HG03558 (cell line): ENCODE results near the gene PSRC1.
"Not testable (repeated sequence)": the region's sequence is repeated elsewhere in the genome, so short reads cannot be mapped to it uniquely, and the experiment has no call there.

Experiments
- ATAC-seq: cut with Tn5 transposase; IDR thresholded peaks from one replicate; pipeline ENCODE4 v1.9.1; 2021; ENCODE audit warnings: moderate number of reproducible peaks; ENCODE audit not compliant: unreplicated experiment; ENCODE audit errors: extremely low read depth

Gene PSRC1

DNA sequence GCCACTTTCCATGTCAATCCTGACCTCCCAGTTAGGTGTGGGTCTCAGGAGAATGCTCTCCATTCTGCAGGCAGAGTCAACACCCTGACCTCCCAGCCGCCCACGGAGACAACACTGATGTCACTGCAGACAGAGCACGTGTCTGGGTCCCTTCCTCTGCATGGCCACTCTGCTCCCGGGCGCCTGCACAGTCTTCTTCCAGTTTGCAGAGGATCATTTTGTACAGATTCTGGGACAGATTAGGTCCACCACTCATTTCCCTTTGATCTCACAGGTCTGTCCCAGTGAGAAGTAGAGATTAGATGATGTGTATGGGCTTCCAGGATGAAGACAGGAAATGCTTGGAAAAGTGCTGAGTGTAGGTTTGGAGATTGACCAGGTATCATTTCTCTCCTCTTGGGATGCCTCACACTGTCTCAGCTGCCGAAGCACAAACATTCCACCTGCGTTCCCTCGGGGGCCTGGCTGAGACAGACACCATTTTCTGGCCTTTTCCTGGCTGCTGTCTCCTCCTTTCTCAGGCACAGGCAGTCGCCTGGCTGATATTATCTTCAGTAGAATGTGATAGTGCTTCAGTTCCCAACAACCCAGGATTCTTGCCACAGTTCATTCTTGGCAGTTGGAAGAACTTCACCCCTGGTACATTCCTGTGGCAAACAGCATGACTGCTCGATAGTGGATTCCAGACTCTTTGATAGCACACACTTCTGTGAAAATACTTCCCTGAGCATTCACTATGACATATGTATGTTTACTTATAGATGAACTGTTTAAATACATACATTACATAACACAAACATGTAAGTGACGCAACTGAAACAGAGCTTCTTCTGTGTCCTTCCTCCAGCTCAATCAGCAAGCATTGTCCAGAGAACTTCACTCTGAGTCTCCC lies 16.0 kb upstream of the PSRC1 start:
- no peak for ATAC-seq

DNA sequence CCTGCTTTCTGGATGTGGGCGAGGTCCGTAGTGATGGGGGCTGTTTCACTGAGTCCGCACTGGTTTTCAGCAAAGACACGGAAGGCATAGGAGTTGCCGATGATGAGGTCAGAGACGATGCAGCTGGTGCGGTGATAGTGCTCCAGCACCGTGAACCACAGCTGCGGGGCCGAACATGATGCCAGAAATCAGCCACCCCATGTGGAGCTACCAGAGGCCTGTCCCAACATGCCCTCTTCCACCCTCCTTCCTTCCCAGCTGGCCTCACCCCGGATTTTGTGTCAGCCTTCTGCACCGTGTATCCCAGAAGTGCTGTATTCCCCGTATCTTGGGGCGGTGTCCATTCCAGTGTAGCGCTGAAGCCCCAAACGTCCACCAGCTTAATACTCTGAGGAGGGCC lies 13.8 kb upstream of the PSRC1 start:
- ATAC-seq, result no peak

DNA sequence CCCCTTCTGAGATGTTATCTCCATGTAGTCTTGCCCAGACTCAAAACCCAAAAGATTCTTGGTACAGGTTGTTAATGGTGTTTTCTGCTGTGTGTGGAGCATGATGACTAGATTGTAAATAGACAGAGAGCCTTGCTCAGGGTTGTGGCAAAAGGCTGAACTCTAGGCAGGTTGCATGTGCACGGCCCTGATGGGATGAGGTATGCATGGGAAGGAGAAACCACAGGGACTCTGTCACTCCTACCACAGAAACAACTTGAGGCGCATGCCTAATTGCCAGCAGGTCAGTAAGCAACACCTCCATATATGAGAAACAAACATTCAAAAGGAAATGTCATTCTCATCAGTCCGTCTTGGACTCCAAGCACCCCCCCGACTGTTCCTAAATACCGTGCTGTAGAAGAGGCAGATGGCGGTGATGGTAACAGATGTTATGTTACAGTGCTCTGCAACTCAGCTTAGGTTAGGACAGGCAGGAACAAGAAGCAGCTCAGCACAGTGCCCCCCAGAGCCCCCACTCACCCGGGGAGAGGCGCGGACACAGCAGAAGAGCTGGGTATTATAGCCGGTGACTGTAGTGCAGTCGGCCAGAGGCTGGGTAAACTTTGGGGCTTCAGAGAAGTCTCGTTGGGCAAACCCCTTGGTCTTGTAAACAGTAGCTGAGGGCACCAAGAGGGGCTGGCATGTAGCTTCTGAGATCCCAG lies 12.9 kb upstream of the PSRC1 start:
- ATAC-seq, result no peak

DNA sequence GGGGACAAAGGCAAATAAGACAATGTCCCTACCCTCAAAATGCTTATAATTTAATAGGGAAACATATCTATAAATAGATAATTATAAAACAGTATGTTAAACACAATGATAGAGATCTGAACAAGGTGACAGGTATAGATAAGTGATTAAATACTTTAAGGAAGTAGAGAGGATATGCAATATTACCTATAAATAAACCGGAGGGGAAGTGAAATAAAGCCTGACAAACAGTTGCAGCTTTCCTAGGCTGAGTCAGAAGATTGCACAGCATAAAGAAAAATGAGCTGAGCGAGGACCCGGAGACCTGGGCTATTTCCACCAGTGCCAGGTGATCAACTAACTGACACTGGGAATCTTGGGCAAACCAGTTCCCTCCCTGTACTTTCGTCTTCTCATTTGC lies 11.5 kb upstream of the PSRC1 start:
- ATAC-seq, result no peak

DNA sequence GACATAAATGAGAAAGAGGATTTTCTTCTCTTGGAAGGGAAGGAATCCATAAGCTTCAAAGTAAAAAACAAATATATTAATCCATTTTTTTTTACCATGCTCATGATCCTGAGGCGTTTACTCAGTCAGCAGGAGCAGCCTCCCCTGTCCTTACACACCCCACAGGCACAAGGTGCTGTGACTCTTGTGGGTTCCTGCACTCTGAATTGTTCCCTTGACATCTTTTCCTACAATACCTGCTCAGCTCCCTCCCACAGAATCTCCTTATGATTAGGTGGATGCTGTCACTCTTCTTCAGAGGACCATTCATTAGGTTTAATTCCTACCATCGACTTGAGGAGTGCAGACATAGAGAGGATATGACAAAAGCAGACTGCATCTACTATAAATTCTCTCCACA lies 10.1 kb upstream of the PSRC1 start:
- no peak for ATAC-seq

DNA sequence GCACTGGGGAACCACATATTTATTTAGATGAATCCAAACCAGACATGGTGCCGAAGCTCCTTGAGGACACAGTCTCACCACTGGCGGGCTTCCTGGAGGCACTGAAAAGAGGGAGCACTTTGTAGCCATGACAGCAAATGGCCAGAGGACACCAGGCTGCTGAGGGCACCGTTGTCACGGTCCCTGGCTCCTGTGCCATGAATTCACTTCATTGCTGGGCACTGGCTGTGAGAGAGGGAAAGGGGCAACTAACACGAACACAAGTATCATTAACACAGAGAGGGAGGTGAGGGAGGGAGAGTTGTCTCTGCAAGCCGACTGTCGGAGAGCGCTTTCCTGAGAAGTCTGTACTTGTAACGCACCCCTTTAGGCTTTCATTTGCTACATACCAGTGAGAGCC lies 9.4 kb upstream of the PSRC1 start:
- ATAC-seq, result no peak

DNA sequence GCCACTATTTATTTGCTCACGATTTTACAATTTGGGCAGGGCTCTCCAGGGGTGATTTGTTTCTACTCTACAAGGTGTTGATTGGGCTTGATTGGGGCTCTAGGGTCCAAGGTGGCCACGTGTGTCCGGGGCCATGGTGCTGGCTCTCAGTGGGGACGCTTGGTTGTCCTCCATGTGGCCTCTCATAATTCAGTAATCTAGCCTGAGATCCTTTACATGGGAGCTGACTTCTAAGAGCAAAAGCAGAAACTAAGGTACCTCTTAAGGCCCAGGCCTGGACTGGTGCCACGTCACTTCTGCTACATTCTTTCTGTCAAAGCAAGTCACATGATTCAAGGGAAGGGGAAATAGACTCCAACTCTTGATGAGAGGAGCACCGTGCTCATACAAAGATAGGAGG lies 8.1 kb upstream of the PSRC1 start:
- no peak for ATAC-seq

DNA sequence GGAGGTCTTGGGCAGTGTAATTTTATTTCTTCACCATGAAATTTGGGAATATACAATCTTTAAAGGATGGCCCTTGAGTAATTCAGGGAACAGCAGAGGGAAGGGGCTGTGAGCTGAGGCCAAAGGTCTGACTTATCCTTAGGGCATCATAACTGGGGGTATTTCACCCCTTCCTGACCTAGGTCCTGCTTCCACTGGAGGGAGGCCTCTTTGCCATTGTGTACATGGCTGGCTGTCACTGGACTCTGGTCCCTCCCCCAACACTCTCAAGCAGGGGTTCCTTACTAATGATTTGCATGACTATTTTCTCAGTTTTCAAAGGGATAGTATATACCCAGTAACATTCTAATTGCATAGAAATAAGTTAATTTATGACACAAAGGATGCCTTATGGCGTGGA lies 7.2 kb upstream of the PSRC1 start:
- ATAC-seq, result no peak

DNA sequence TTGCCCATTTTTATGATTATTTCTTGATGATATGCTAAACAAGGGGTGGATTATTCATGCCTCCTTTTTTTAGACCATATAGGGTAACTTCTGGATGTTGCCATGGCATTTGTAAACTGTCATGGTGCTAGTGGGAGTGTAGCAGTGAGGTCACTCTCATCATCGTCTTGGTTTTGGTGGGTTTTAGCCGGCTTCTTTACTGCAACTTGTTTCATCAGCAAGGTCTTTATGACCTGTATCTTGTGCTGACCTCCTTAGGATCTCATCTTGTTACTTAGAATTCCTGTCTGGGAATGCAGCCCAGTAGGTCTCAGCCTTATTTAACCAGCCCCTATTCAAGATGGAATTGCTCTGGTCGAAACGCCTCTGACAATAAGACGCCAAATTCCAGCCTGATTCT lies 3.8 kb upstream of the PSRC1 start:
- ATAC-seq, result not testable (repeated sequence)

DNA sequence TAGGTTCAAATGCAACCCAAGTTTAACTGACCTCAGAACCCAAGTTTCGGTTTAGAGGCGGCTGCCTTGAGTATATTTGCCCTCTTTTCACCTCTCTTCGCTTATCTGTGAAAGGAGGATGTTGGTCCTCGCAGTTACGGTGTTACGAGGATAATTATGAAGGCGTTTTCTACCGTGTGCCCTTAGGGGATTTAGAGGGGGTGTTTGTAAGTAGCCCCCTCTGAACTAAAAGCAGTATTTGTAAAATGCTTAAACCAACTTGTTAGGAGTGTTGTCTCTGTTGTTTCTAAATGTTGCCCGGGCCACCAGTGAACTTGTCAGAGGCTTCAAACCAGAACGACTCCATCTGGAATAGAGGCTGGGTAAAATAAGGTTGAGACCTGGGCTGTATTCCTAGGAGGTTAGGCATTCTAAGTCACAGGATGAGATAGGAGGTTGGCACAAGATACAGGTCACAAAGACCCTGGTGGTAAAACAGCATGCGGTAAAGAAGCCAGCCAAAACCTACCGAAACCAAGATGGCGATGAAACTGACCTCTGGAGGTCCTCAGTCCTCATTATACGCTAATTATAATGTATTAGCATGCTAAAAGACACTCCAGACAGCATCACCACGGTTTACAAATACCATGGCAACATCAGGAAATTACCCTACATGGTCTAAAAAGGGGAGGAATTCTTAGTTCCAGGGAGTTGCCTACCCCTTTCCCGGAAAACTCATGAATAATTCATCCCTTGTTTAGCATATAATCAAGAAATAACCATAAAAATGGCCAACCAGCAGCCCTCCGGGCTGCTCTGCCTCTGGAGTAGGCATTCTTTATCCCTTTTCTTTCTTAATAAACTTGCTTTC lies 1.0 kb upstream of the PSRC1 start:
- ATAC-seq, result no peak

DNA sequence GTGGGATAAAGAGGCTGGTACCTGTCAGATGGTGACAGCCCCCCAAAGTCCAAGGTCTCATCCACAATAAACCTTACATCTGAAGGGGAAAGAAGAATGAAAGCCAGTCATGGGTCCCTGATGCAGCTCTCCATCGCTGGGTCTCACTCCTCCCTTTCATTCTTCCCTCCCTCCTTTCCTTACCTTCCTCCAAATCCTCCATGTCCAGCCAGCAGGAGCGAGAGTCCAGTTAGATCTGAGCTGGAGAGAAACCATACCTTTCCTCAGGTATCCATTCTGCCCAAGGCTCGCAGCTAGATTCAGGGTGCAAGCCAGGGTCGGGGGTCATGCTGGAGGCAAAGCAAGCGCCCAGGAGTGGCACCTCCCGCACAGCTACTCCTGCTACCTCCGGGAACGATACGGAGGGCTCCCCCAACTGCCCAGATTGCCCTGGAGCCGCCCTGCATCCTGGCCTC lies 421 bp downstream of the PSRC1 start:
- ATAC-seq, result no peak

DNA sequence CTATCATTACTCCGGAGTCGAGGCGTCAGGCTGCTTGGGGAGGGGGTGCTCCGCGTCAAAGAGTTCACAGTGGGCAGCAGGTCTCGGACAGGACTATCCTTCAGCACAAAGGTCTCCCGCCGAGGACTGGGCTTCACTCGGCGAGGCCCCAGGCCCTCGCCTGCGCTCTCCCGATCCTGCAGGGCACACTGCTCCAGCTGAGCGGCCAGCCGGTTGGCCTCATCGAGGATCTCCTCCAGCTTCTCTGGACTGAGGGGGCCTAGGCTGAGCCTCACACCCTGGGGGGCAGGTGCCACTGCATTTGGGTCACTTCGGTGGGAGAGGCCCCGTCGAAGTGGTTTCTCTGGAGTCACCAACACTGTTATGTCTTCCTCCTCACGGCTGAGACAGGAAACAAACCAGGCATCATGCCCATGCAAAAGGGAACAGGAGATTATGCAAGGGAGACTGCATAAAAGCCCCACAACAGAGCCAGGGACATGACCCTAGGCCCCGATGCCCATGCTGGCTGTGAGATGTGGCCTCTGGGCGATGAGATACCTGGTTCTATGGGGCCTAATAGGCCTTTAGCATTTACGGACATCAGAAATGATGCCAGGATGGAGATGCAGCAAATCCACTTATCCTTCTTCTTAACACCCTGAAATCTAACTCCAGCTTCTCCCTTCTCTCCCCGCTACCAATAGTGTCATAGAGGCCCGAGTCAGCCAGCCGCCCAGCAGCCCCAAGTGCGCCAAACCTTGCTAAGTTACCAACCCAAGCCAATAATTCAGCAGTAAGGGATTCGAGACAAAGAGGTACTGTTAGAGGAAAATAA lies 1.1 kb downstream of the PSRC1 start:
- no peak for ATAC-seq

DNA sequence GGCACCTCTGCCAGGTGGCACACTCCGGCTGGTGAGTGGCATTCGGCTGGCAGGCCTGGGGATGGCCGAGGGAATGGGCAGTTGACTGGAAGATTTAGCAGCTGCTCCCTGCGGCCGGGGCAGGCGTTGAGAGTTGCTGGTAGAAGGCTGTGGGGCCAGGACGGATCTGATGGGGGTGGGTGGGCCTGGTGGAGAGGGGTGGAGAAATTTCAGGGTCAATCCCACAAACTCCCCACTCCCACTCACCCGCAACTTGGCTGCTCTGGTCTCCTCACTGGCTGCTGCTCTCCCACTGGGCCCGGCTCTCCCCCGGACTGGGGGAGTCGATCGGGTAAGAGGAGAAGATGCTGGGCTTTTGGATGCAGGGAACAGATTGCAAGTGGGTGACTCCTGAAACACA lies 2.1 kb downstream of the PSRC1 start:
- no peak for ATAC-seq

DNA sequence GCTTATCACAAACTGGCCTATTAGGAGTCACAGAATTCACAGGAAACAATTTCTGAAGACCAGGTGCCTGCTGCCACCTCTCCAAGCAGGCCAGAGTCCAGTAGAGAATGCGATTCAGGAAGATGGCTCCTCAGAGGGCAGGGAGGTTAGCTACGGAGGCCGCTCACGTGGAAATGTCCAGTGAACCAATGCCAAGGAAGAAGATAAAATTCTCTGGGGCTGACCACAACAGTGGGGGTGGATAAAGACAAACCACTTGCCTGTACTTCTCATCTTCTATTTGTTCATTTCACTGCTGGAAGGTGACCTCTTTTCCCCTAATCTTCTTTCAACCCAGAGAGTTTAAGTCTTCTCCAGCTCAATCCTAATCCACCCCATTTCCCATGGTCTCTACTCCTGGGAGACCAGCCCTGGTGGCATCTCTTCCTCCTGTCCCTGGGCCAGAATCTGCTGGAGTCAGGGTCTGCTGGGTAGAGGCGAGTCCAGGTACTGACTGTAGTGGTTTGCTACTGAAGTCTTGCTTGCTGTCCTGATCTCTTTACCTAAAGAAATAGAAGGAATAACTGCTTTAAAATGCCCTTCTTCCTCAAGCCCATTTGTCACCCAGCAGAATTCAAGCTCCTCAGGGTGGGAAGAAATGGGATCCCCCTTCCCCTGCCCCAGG lies 3.2 kb downstream of the PSRC1 start:
- ATAC-seq, result no peak

DNA sequence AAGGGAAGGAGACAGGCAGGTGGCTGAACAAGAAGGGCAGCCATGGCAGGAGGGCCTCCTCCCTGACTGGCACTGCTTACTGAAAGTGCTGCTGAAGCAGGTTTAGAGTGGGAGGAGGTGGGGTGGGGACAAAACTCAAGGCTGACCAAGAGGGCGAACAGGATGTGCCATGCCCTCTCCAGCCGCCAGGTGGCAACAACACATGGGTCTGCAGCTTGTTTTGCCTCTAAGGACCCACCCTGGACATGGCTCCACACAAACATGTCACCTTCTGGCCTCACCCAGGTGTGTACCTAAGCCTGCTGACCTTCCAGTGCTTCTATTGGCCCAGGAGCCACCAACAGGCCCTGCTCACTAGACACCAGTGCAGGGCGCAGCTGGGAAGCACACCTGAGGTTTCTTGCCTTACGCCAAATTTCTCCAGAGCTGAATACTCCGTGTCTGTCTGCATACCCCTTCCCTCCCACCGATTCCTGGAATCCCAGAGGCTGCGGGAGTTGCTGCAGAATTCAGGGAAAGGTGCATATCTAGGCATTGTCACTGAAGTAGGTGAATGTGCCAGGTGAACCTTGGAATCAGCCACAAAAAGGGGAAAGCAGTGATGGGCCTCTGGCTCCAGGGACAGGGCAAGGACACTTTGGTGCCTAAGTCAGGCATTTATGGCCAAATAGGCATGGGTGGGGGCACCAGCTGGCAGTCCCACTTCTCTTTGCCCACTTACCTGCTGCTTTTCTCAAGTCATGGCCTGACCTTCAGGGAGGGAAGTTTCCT lies 5.3 kb downstream of the PSRC1 start:
- ATAC-seq, result no peak

DNA sequence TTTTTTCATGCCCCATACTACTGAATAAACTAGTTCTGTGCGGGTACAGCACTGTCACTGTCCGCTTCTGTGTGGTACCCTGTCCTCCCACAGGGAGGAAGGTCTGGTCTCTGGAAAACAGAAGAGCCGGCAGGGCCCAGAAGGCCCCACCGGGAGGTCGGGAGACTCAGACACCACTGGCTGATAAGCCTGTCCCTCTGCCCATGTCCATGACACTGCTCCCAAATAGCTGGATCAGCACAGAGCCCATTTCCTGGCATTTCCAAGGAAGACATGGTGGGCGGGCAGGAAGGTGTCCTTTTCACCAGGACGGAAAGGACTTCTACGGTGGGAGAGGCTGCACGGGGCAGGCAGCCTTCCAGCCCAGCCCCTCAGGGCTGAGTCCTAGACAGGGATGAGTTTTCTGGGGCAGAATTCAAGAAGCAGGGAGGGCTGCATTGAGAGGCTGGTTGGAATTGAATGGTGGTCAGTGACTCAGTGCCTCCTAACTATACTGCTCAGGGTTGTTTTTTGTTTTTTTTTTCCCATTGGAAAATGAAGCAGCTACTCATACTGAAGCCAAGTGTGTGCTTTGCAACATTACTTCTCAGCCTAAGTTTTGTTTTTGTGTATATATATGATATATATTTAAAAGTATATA lies 7.1 kb downstream of the PSRC1 start:
- ATAC-seq, result no peak

DNA sequence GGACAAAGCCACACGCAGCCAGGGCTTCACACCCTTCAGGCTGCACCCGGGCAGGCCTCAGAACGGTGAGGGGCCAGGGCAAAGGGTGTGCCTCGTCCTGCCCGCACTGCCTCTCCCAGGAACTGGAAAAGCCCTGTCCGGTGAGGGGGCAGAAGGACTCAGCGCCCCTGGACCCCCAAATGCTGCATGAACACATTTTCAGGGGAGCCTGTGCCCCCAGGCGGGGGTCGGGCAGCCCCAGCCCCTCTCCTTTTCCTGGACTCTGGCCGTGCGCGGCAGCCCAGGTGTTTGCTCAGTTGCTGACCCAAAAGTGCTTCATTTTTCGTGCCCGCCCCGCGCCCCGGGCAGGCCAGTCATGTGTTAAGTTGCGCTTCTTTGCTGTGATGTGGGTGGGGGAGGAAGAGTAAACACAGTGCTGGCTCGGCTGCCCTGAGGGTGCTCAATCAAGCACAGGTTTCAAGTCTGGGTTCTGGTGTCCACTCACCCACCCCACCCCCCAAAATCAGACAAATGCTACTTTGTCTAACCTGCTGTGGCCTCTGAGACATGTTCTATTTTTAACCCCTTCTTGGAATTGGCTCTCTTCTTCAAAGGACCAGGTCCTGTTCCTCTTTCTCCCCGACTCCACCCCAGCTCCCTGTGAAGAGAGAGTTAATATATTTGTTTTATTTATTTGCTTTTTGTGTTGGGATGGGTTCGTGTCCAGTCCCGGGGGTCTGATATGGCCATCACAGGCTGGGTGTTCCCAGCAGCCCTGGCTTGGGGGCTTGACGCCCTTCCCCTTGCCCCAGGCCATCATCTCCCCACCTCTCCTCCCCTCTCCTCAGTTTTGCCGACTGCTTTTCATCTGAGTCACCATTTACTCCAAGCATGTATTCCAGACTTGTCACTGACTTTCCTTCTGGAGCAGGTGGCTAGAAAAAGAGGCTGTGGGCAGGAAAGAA lies 8.1 kb downstream of the PSRC1 start:
- ATAC-seq, result no peak
